Measurements from ENCODE around the gene COL28A1.

The COL28A1 gene

DNA sequence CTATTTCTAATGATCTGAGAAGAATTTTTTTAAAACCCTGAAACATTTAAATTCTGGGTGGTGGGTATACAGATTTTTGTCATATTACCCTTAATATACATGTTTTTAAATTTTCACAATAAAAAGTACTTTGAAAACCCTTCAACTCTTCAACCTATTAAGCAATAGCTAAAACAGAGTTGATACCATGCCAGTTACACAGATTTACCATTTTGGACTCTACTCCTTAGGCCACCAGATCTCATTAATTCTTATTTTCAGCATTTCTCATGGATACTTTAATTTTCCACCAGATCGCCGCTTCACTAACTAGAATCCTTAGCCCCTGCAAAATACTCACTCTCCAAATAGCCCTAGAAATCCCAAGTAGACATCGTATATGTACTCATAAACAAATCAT, 12.7 kb upstream of the COL28A1 start:
- no peaks in the 10 kb centered on the region for H3K27me3 ChIP-seq (ENCODE audit: insufficient read depth, low read depth)
- TF ChIP-seq, protein P1, sequence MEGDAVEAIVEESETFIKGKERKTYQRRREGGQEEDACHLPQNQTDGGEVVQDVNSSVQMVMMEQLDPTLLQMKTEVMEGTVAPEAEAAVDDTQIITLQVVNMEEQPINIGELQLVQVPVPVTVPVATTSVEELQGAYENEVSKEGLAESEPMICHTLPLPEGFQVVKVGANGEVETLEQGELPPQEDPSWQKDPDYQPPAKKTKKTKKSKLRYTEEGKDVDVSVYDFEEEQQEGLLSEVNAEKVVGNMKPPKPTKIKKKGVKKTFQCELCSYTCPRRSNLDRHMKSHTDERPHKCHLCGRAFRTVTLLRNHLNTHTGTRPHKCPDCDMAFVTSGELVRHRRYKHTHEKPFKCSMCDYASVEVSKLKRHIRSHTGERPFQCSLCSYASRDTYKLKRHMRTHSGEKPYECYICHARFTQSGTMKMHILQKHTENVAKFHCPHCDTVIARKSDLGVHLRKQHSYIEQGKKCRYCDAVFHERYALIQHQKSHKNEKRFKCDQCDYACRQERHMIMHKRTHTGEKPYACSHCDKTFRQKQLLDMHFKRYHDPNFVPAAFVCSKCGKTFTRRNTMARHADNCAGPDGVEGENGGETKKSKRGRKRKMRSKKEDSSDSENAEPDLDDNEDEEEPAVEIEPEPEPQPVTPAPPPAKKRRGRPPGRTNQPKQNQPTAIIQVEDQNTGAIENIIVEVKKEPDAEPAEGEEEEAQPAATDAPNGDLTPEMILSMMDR (conservative IDR thresholded peaks at IDR 0.05; ENCODE audit: low read depth, low read length) = no peak

GRCh38 chr7:7542251-7542835, 6.7 kb upstream of the COL28A1 start:
- Histone ChIP-seq H3K9ac (no peak overlapping the region), H3K4me1 (ENCODE audit: low read depth, poor library complexity, severe bottlenecking) (no peaks in the 10 kb centered on the region), H3K79me2 (ENCODE audit: insufficient read depth, low read depth) (no peaks in the 10 kb centered on the region), H3K27ac (no peak overlapping the region), H3K4me2 (no peak overlapping the region), H3K36me3 (ENCODE audit: insufficient read depth) (no peaks in the 10 kb centered on the region), H4K20me1 (ENCODE audit: insufficient read depth) (no peaks in the 10 kb centered on the region), H3K27me3 (ENCODE audit: insufficient read depth, low read depth) (no peaks in the 10 kb centered on the region), H2AFZ (ENCODE audit: low read depth) (no peak overlapping the region), H3K4me3 (IDR thresholded peaks at IDR 0.05; ENCODE audit: insufficient read depth, low read depth, low read length) (no peak overlapping the region)
- TF ChIP-seq, protein P1 (conservative IDR thresholded peaks at IDR 0.05; ENCODE audit: low read depth, low read length) = no peak

More for the DNA sequence above, 12.7 kb upstream of the COL28A1 start:
- Histone ChIP-seq H3K4me2 (no peak overlapping the region), H3K36me3 (ENCODE audit: insufficient read depth) (no peaks in the 10 kb centered on the region), H2AFZ (ENCODE audit: low read depth) (no peak overlapping the region), H3K4me3 (IDR thresholded peaks at IDR 0.05; ENCODE audit: insufficient read depth, low read depth, low read length) (no peak overlapping the region), H3K4me1 (ENCODE audit: low read depth, poor library complexity, severe bottlenecking) (no peaks in the 10 kb centered on the region), H3K79me2 (ENCODE audit: insufficient read depth, low read depth) (no peaks in the 10 kb centered on the region), H4K20me1 (ENCODE audit: insufficient read depth) (no peaks in the 10 kb centered on the region), H3K9ac (no peak overlapping the region), H3K27ac (no peak overlapping the region)

DNA sequence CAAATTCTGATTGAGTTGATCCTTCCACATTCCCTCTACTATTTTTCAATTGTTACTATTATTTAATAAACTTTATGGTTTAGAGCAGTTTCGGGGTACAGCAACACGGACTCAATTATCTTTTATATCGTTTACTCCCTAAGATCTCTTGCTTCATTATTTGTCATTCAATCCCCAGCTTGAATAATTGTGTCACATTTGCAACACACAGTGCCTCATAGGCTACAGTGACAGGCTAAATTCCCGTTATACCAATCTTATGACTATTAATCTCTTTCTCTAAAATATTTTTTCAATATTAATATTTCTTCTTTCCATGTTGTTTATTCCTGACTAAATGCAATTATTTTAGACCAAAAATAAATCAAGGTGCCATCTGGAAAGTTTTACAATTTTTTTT, 4.0 kb upstream of the COL28A1 start:
- TF ChIP-seq, protein P1 (conservative IDR thresholded peaks at IDR 0.05; ENCODE audit: low read depth, low read length) = no peak
- Histone ChIP-seq H2AFZ (ENCODE audit: low read depth) (no peak overlapping the region), H3K79me2 (ENCODE audit: insufficient read depth, low read depth) (no peaks in the 10 kb centered on the region), H3K9ac (no peak overlapping the region), H3K36me3 (ENCODE audit: insufficient read depth) (no peaks in the 10 kb centered on the region), H3K27ac (no peak overlapping the region), H3K4me2 (no peak overlapping the region), H3K4me3 (IDR thresholded peaks at IDR 0.05; ENCODE audit: insufficient read depth, low read depth, low read length) (no peak overlapping the region), H3K27me3 (ENCODE audit: insufficient read depth, low read depth) (no peaks in the 10 kb centered on the region), H4K20me1 (ENCODE audit: insufficient read depth) (no peaks in the 10 kb centered on the region), H3K4me1 (ENCODE audit: low read depth, poor library complexity, severe bottlenecking) (no peaks in the 10 kb centered on the region)

DNA sequence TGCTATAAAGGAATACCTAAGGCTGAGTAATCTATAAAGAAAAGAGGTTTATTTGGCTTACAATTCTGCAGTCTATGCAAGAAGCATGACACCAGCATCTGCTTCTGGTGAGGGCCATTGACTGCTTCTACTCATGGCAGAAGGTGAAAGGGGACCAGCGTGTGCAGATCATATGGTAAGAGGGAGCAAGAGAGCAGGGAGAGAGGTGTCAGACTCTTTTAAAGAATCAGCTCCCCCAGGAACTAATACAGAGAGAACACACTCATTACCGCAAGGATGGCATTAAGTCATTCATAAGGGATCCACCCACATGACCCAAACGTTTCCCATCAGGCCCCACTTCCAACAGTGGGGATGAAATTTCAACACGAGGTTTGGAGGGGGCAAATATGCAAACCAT, 3.5 kb upstream of the COL28A1 start:
- Histone ChIP-seq H3K4me2 (no peak overlapping the region), H3K27ac (no peak overlapping the region), H3K36me3 (ENCODE audit: insufficient read depth) (no peaks in the 10 kb centered on the region), H2AFZ (ENCODE audit: low read depth) (no peak overlapping the region), H4K20me1 (ENCODE audit: insufficient read depth) (no peaks in the 10 kb centered on the region), H3K79me2 (ENCODE audit: insufficient read depth, low read depth) (no peaks in the 10 kb centered on the region), H3K4me3 (IDR thresholded peaks at IDR 0.05; ENCODE audit: insufficient read depth, low read depth, low read length) (no peak overlapping the region), H3K27me3 (ENCODE audit: insufficient read depth, low read depth) (no peaks in the 10 kb centered on the region), H3K9ac (no peak overlapping the region), H3K4me1 (ENCODE audit: low read depth, poor library complexity, severe bottlenecking) (no peaks in the 10 kb centered on the region)
- TF ChIP-seq, protein P1 (conservative IDR thresholded peaks at IDR 0.05; ENCODE audit: low read depth, low read length) = no peak
